ENCODE data around the gene RRAS2. TPM values are rescaled to one million over a fixed set of nuclear protein-coding genes. Genes with fewer than 3 reads are reported as not detected.

Gene RRAS2
- polyA plus RNA-seq, 1 of the 3 experiments (the other 2 are of a cell fraction) = 53.3 TPM

DNA sequence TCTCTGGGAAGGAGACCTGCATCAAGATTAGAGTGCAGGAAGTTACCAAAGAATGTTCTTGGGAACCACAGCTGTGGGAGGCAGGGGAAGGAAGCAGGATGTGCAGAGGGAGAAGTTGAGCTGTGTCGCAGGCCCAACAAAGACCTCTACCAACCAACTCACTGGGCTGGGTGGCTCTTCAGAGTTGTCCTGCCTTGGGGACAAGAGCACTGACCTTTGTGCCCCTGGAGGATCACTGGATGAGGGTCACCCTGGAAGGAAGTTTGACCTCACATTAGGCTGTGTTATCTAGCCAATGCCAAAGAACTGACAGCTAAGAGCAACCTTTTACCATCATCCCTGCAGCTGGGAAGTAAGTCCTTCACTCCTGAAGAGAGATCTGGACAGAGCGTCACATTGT is 130.6 kb downstream of the RRAS2 start (continued):
- TF ChIP-seq, protein P1, sequence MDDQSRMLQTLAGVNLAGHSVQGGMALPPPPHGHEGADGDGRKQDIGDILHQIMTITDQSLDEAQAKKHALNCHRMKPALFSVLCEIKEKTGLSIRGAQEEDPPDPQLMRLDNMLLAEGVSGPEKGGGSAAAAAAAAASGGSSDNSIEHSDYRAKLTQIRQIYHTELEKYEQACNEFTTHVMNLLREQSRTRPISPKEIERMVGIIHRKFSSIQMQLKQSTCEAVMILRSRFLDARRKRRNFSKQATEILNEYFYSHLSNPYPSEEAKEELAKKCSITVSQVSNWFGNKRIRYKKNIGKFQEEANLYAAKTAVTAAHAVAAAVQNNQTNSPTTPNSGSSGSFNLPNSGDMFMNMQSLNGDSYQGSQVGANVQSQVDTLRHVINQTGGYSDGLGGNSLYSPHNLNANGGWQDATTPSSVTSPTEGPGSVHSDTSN (IDR thresholded peaks at IDR 0.05) = no peak
- no peak for TF ChIP-seq YY1 (IDR thresholded peaks at IDR 0.05; ENCODE audit: low read depth)

Other genes with a start within 250 kb of the RRAS2 start
- gene COPB1, start 140.6 kb upstream of the RRAS2 start, polyA plus RNA-seq (2012; rRNA removed) = 81.0 and 96.2 TPM in 2 replicates
- gene PSMA1, start 161.2 kb upstream of the RRAS2 start, polyA plus RNA-seq (2012; rRNA removed) = 166 and 226 TPM in 2 replicates

All from SK-N-SH (cell line).